Smooth muscle cell (in vitro differentiated cells): ENCODE measurements around the gene PCDH15. TPM values are rescaled to one million over a fixed set of nuclear protein-coding genes. Genes with fewer than 3 reads are reported as not detected.

Experiments
- DNase-seq: peaks from one replicate; lab custom pipeline; 2025; ENCODE audit not compliant: unreplicated experiment; lab: John Stamatoyannopoulos, UW
- H2AFZ ChIP-seq: fragments of 200-600 bp; sonication (generic); 2 replicates; pipeline ENCODE4 v1.6.0; 2016; ENCODE audit warnings: antibody characterized with exemption, low read depth, mild to moderate bottlenecking
- H3F3A ChIP-seq: fragments of 200-600 bp; sonication (generic); 2 replicates; pipeline ENCODE4 v1.6.0; 2017; ENCODE audit warnings: antibody characterized with exemption, low read depth
- H3K27ac ChIP-seq: fragments of 200-600 bp; sonication (generic); 2 replicates; pipeline ENCODE4 v1.5.1; 2016; ENCODE audit warnings: low read depth, mild to moderate bottlenecking
- H3K27me3 ChIP-seq: fragments of 200-600 bp; sonication (generic); 2 replicates; pipeline ENCODE4 v1.6.1; 2016; ENCODE audit warnings: low read depth, mild to moderate bottlenecking
- H3K36me3 ChIP-seq: fragments of 200-600 bp; sonication (generic); 2 replicates; pipeline ENCODE4 v1.5.1; 2016; ENCODE audit warnings: low read depth
- H3K4me1 ChIP-seq: fragments of 200-600 bp; sonication (generic); 2 replicates; pipeline ENCODE4 v1.5.1; 2016; ENCODE audit warnings: low read depth
- H3K4me2 ChIP-seq: fragments of 200-600 bp; sonication (generic); 2 replicates; pipeline ENCODE4 v1.6.0; 2016; ENCODE audit warnings: mild to moderate bottlenecking
- H3K4me3 ChIP-seq: fragments of 200-600 bp; sonication (generic); 2 replicates; pipeline ENCODE4 v1.5.1; 2016; ENCODE audit warnings: mild to moderate bottlenecking
- H3K79me2 ChIP-seq: fragments of 200-600 bp; sonication (generic); 2 replicates; pipeline ENCODE4 v1.6.0; 2016; ENCODE audit warnings: low read depth, mild to moderate bottlenecking
- H3K9ac ChIP-seq: fragments of 200-600 bp; sonication (generic); 2 replicates; pipeline ENCODE4 v1.6.0; 2016; ENCODE audit warnings: low read depth
- H3K9me3 ChIP-seq: fragments of 200-600 bp; sonication (generic); replicated peaks from 2 replicates; pipeline ENCODE4 v1.5.1; 2016; ENCODE audit warnings: low read depth
- H4K20me1 ChIP-seq: fragments of 200-600 bp; sonication (generic); 2 replicates; pipeline ENCODE4 v1.6.0; 2016; ENCODE audit warnings: low read depth
- CTCF ChIP-seq: fragments of 200-600 bp; sonication (generic); IDR thresholded peaks from 2 replicates; pipeline ENCODE4 v1.5.1; 2017; ENCODE audit warnings: borderline replicate concordance, mild to moderate bottlenecking, antibody characterized with exemption; ENCODE audit not compliant: insufficient read depth, poor library complexity, severe bottlenecking
- WGBS: methylation state at CpG from one replicate; pipeline ENCODE4 v1.1.7; 2016; ENCODE audit warnings: low lambda C conversion rate; 5-methylcytosine and 5-hydroxymethylcytosine counted together
- polyA plus RNA-seq: library from polyadenylated mRNA; unstranded; fragments of >200 nt; fragmentation: Nextera tagmentation; extraction: Ambion mirVana; gene quantifications from 2 replicates; pipeline ENCODE4 v1.2.1, GENCODE V29; 2016
- total RNA-seq: library from RNA; depleted of rRNA; stranded (reverse); fragments of >200 nt; gene quantifications from 2 replicates; pipeline ENCODE4 v1.2.3, GENCODE V29; 2014

The PCDH15 gene
- total and polyA plus RNA-seq, 2 experiments from 2014 or later = not detected

- Histone ChIP-seq H3K27me3 (no peaks in the 10 kb centered on the region), H3K4me2 (no peak overlapping the region), H4K20me1 (no peaks in the 10 kb centered on the region), H3K79me2 (no peaks in the 10 kb centered on the region), H3K4me1 (no peaks in the 10 kb centered on the region), H3K9me3 (no peaks in the 10 kb centered on the region), H3K36me3 (no peaks in the 10 kb centered on the region), H3K9ac (no peak overlapping the region), H3K27ac (no peak overlapping the region), H3K4me3 (no peak overlapping the region), H2AFZ (no peak overlapping the region), H3F3A (no peaks in the 10 kb centered on the region)
- TF ChIP-seq CTCF = no peak
- no peak for DNase-seq
Observed at GRCh38 chr10:54609423-54609822, 191.6 kb downstream of the PCDH15 start.

DNA sequence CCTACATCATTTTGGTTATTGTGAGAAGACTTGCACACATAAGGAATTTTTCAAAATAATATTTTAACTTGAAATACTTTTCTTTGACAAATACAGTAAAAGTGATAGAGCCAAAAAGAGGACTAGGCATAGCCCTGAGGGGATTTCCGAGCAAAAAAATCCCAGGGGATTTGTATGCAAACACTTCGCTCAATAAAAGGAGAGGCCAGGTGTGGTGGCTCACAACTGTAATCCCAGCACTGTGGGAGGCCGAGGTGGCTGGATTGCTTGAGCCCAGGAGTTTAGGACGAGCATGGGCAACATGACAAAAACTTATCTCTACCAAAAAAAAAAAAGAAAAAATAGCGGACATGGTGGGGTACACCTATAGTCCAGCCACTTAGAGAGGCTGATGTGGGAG, 193.0 kb downstream of the PCDH15 start:
- Histone ChIP-seq H3K4me1 (no peaks in the 10 kb centered on the region), H3K4me3 (no peak overlapping the region), H3K36me3 (no peaks in the 10 kb centered on the region), H3K9ac (no peak overlapping the region), H3K27ac (no peak overlapping the region), H3K9me3 (no peaks in the 10 kb centered on the region), H3F3A (no peaks in the 10 kb centered on the region), H2AFZ (no peak overlapping the region), H3K27me3 (no peaks in the 10 kb centered on the region), H3K4me2 (no peak overlapping the region), H4K20me1 (no peaks in the 10 kb centered on the region), H3K79me2 (no peaks in the 10 kb centered on the region)
- DNase-seq = no peak
- no peak for TF ChIP-seq CTCF
- 83% methylated on average over 5 of the region's 5 CpGs for WGBS

- no peaks in the 10 kb centered on the region for H3K9me3 ChIP-seq
- no peak overlapping the region for H2AFZ ChIP-seq
- no peaks in the 10 kb centered on the region for H3K79me2 ChIP-seq
- no peak overlapping the region for H3K9ac ChIP-seq
- H3K27ac ChIP-seq = no peak overlapping the region
- 93% methylated on average over 3 of the region's 3 CpGs for WGBS
- no peak for DNase-seq
- no peaks in the 10 kb centered on the region for H4K20me1 ChIP-seq
- no peaks in the 10 kb centered on the region for H3K4me1 ChIP-seq
- no peaks in the 10 kb centered on the region for H3F3A ChIP-seq
- no peak for TF ChIP-seq CTCF
- no peaks in the 10 kb centered on the region for H3K36me3 ChIP-seq
- no peak overlapping the region for H3K4me3 ChIP-seq
- no peak overlapping the region for H3K4me2 ChIP-seq
- H3K27me3 ChIP-seq = no peaks in the 10 kb centered on the region
Observed at GRCh38 chr10:54594289-54594688, 206.7 kb downstream of the PCDH15 start.

- Histone ChIP-seq H4K20me1 (no peaks in the 10 kb centered on the region), H3K79me2 (no peaks in the 10 kb centered on the region), H2AFZ (no peak overlapping the region), H3K9ac (no peak overlapping the region), H3K4me1 (no peaks in the 10 kb centered on the region), H3K9me3 (no peaks in the 10 kb centered on the region), H3K27me3 (no peaks in the 10 kb centered on the region), H3K4me2 (no peak overlapping the region), H3K27ac (no peak overlapping the region), H3F3A (no peaks in the 10 kb centered on the region), H3K36me3 (no peaks in the 10 kb centered on the region), H3K4me3 (no peak overlapping the region)
- DNase-seq = no peak
- WGBS = 31% methylated on average over 2 of the region's 2 CpGs
- no peak for TF ChIP-seq CTCF
Observed at GRCh38 chr10:54587971-54588370, 213.1 kb downstream of the PCDH15 start.
